GM21576 (cell line): ENCODE measurements around the gene ANO4.

Source experiments
- ATAC-seq: cut with Tn5 transposase; IDR thresholded peaks from one replicate; pipeline ENCODE4 v1.9.1; 2021; ENCODE audit warnings: mild to moderate bottlenecking, moderate library complexity; ENCODE audit not compliant: unreplicated experiment

ANO4 gene

GRCh38 chr12:100801320-100801719 lies 6.7 kb downstream of the ANO4 start:
- ATAC-seq: no peak

- no peak for ATAC-seq
These were observed 14.2 kb downstream of the ANO4 start for GRCh38 chr12:100808777-100809176.

- ATAC-seq: no peak
These were observed 25.7 kb downstream of the ANO4 start for GRCh38 chr12:100820314-100820713.

GRCh38 chr12:100823963-100824362 lies 29.4 kb downstream of the ANO4 start:
- no peak for ATAC-seq

GRCh38 chr12:100824476-100824875 lies 29.9 kb downstream of the ANO4 start:
- no peak for ATAC-seq

- ATAC-seq: no peak
These were observed 31.7 kb downstream of the ANO4 start for GRCh38 chr12:100826323-100826722.

GRCh38 chr12:100827901-100828520 lies 33.4 kb downstream of the ANO4 start:
- ATAC-seq: no peak

- no peak for ATAC-seq
These were observed 35.6 kb downstream of the ANO4 start for GRCh38 chr12:100830003-100830795.

GRCh38 chr12:100833282-100833681 lies 38.7 kb downstream of the ANO4 start:
- no peak for ATAC-seq

- ATAC-seq: no peak
These were observed 46.2 kb downstream of the ANO4 start for GRCh38 chr12:100840748-100841147.

- ATAC-seq: no peak
These were observed 47.6 kb downstream of the ANO4 start for GRCh38 chr12:100842156-100842555.

- no peak for ATAC-seq
These were observed 48.5 kb downstream of the ANO4 start for GRCh38 chr12:100843061-100843460.

- no peak for ATAC-seq
These were observed 50.5 kb downstream of the ANO4 start for GRCh38 chr12:100845095-100845494.

- ATAC-seq: no peak
These were observed 57.1 kb downstream of the ANO4 start for GRCh38 chr12:100851637-100852036.

- ATAC-seq: no peak
These were observed 62.8 kb downstream of the ANO4 start for GRCh38 chr12:100857418-100857817.

- ATAC-seq: no peak
These were observed 63.4 kb downstream of the ANO4 start for GRCh38 chr12:100857971-100858370.

- ATAC-seq: no peak
These were observed 64.1 kb downstream of the ANO4 start for GRCh38 chr12:100858656-100859055.

GRCh38 chr12:100859063-100859627 lies 64.6 kb downstream of the ANO4 start:
- ATAC-seq: no peak

GRCh38 chr12:100860611-100861010 lies 66.0 kb downstream of the ANO4 start:
- ATAC-seq: no peak

GRCh38 chr12:100862676-100863075 lies 68.1 kb downstream of the ANO4 start:
- no peak for ATAC-seq

- no peak for ATAC-seq
These were observed 69.8 kb downstream of the ANO4 start for GRCh38 chr12:100864366-100864765.
